Panc1 (cell line): Measurements from ENCODE around the gene OR13C2.

ENCODE experiments used
- CTCF ChIP-seq: fragments of 450-650 bp; IDR thresholded peaks from 2 replicates; pipeline ENCODE4 v1.5.1; 2017; ENCODE audit warnings: mild to moderate bottlenecking
- POLR2AphosphoS5 ChIP-seq: IDR thresholded peaks from 2 replicates; pipeline ENCODE4 v1.6.1; 2012; ENCODE audit warnings: mild to moderate bottlenecking, low read depth, low read length, moderate library complexity
- REST ChIP-seq, 2 experiments: IDR thresholded peaks; 2 replicates each; pipeline ENCODE4 v1.6.1; 2011 to 2012; ENCODE audit warnings: low read depth in 2 of 2, control low read depth in 1 of 2, low read length in 1 of 2, mild to moderate bottlenecking in 1 of 2, moderate library complexity in 1 of 2; ENCODE audit not compliant: insufficient read depth in 1 of 2
- SIN3A ChIP-seq: IDR thresholded peaks from 2 replicates; pipeline ENCODE4 v1.6.1; 2012; ENCODE audit warnings: low read depth, mild to moderate bottlenecking, low read length, moderate library complexity, borderline replicate concordance; ENCODE audit not compliant: insufficient read depth
- TCF7L2 ChIP-seq: IDR thresholded peaks from 2 replicates; pipeline ENCODE4 v1.6.1; 2011; ENCODE audit warnings: mild to moderate bottlenecking, low read depth, low read length, inconsistent platforms

- TF ChIP-seq CTCF (no peak), POLR2AphosphoS5 (no peak), REST (IDR thresholded peaks at IDR 0.05; ENCODE audit: insufficient read depth in 1 of 2, low read depth in 2 of 2, low read length in 1 of 2) (no peak), SIN3A (no peak), TCF7L2 (no peak)
These were observed 18.8 kb downstream of the OR13C2 start for GRCh38 chr9:104586496-104587180.
